Measurements from ENCODE around the gene SH3RF2.

DNA sequence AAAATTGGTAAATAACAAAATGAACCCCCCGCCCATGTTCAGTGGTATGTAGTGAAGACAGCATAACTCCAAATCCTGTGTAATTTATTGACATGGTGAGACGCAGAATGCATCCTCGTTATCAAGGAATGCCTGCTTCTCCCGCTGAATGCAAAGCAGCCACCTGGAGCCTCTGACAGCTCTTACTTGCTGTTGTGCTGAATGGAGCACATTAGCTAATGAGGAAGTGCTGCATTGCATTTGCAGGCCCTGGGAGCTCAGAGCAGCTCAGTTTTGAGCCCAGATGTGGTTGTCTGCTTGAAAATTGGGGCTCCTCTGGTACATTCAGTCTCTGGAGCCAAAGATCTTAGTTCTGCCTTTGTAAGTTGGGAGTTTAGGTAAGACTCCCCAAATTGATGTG is 140.1 kb downstream of the SH3RF2 start:
- TF ChIP-seq, protein P1, sequence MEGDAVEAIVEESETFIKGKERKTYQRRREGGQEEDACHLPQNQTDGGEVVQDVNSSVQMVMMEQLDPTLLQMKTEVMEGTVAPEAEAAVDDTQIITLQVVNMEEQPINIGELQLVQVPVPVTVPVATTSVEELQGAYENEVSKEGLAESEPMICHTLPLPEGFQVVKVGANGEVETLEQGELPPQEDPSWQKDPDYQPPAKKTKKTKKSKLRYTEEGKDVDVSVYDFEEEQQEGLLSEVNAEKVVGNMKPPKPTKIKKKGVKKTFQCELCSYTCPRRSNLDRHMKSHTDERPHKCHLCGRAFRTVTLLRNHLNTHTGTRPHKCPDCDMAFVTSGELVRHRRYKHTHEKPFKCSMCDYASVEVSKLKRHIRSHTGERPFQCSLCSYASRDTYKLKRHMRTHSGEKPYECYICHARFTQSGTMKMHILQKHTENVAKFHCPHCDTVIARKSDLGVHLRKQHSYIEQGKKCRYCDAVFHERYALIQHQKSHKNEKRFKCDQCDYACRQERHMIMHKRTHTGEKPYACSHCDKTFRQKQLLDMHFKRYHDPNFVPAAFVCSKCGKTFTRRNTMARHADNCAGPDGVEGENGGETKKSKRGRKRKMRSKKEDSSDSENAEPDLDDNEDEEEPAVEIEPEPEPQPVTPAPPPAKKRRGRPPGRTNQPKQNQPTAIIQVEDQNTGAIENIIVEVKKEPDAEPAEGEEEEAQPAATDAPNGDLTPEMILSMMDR (IDR thresholded peaks at IDR 0.05 in 2 of 3, conservative IDR thresholded peaks at IDR 0.05 in 1 of 3; ENCODE audit: insufficient read depth in 2 of 3, low read depth in 1 of 3, low read length in 3 of 3) = no peak
- TF ChIP-seq SMAD1 (IDR thresholded peaks at IDR 0.05; ENCODE audit: low read depth, low read length, partially characterized antibody) = no peak
- TF ChIP-seq ZNF12 (CRISPR knock-in tag; IDR thresholded peaks at IDR 0.05) = no peak
- TF ChIP-seq RCOR1 (IDR thresholded peaks at IDR 0.05; ENCODE audit: borderline replicate concordance in 1 of 2, low read depth in 2 of 2, low read length in 2 of 2) = no peak
- no peak for TF ChIP-seq ARID2 (IDR thresholded peaks at IDR 0.05)

Data from K562 (cell line).